Erythroblast (primary cell): ENCODE measurements around the gene NUDT4B.
"Not testable (repeated sequence)": the region's sequence is repeated elsewhere in the genome, so short reads cannot be mapped to it uniquely, and the experiment has no call there.

Experiments
- GATA1 ChIP-seq: IDR thresholded peaks from 2 replicates; pipeline ENCODE4 v1.6.1; 2011; ENCODE audit warnings: low read depth, mild to moderate bottlenecking, control low read depth, low read length, moderate library complexity
- POLR2A ChIP-seq: IDR thresholded peaks from 2 replicates; pipeline ENCODE4 v1.6.1; 2011; ENCODE audit warnings: mild to moderate bottlenecking, low read length

DNA sequence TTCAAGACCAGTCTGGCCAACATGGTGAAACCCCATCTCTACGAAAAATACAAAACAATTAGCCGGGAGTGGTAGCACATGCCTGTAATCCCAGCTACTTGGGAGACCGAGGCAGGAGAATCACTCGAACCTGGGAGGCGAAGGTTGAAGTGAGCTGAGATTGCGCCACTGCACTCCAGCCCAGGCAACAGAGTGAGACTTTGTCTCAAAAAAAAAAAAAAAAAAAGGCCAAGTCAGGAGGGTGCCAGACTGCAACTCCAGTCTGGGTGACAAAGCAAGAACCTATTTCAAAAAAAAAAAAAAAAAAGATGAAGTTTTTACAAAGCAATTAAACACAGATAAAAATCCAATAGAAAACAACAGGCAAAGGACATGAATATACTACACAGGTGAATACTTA is 9.9 kb upstream of the NUDT4B start:
- TF ChIP-seq POLR2A, GATA1: not testable (repeated sequence)
